Spleen (tissue), 11 donors: Measurements from ENCODE around the gene ST6GALNAC2. TPM values are rescaled to one million over a fixed set of nuclear protein-coding genes. Genes with fewer than 3 reads are reported as not detected.

ENCODE experiments used
- DNase-seq: peaks from one replicate; pipeline ENCODE4 v3.0.0-alpha.2; 2020
- H3K27ac ChIP-seq, 8 donors: fragments of 200-600 bp; sonication (generic) in 7 of 8; 1 replicate in 4 of 8; 2 replicates in 4 of 8; pipeline versions ENCODE4 v1.5.0 to v1.8.0; 2016 to 2021; ENCODE audit warnings: inconsistent platforms in 4 of 8, mild to moderate bottlenecking in 4 of 8, moderate library complexity in 1 of 8
- H3K27me3 ChIP-seq, 7 donors: fragments of 200-600 bp; sonication (generic) in 6 of 7; replicated peaks in 1 of 7; 1 replicate in 4 of 7; 2 replicates in 3 of 7; pipeline versions ENCODE4 v1.5.0 to v1.8.0; 2016 to 2021; ENCODE audit warnings: inconsistent platforms in 3 of 7, mild to moderate bottlenecking in 1 of 7
- H3K36me3 ChIP-seq, 6 donors: fragments of 200-600 bp; sonication (generic) in 5 of 6; 1 replicate in 4 of 6; 2 replicates in 2 of 6; pipeline versions ENCODE4 v1.5.0 to v1.8.0; 2016 to 2021; ENCODE audit warnings: inconsistent platforms in 2 of 6
- H3K4me1 ChIP-seq, 6 donors: fragments of 200-600 bp; sonication (generic) in 5 of 6; 1 replicate in 3 of 6; 2 replicates in 3 of 6; pipeline versions ENCODE4 v1.5.0 to v1.8.0; 2016 to 2021; ENCODE audit warnings: inconsistent platforms in 3 of 6
- H3K4me3 ChIP-seq, 8 donors: fragments of 200-600 bp; sonication (generic) in 7 of 8; 1 replicate in 4 of 8; 2 replicates in 4 of 8; pipeline versions ENCODE4 v1.5.0 to v1.8.0; 2016 to 2021; ENCODE audit warnings: inconsistent platforms in 4 of 8, mild to moderate bottlenecking in 4 of 8, moderate library complexity in 2 of 8
- H3K9me3 ChIP-seq, 8 donors: fragments of 200-600 bp; sonication (generic) in 7 of 8; 1 replicate in 4 of 8; 2 replicates in 4 of 8; pipeline versions ENCODE4 v1.5.0 to v1.8.0; 2016 to 2021; ENCODE audit warnings: inconsistent platforms in 4 of 8
- CTCF ChIP-seq, 11 experiments: fragments of 200-600 bp in 7 of 11; fragments of 450-650 bp in 4 of 11; sonication (generic) in 4 of 11; IDR thresholded peaks in 8 of 11; conservative IDR thresholded peaks in 3 of 11; 1 replicate in 7 of 11; 2 replicates in 4 of 11; pipeline versions ENCODE4 v1.4.0 to v1.8.0; 2016 to 2021; ENCODE audit warnings: antibody characterized with exemption in 11 of 11, inconsistent platforms in 4 of 11, mild to moderate bottlenecking in 1 of 11
- POLR2A ChIP-seq, 3 donors: fragments of 450-650 bp; IDR thresholded peaks; one replicate each; pipeline ENCODE4 v1.5.1; 2017; ENCODE audit warnings: antibody characterized with exemption in 3 of 3, mild to moderate bottlenecking in 1 of 3
- POLR2AphosphoS5 ChIP-seq, 3 donors: sonication (generic); formaldehyde crosslinking; IDR thresholded peaks; one replicate each; pipeline ENCODE4 v1.5.1; 2017; ENCODE audit warnings: antibody characterized with exemption in 3 of 3
- WGBS, 5 donors: extraction: QIAGEN DNeasy Blood & Tissue Kit in 3 of 5; methylation state at CpG; one replicate each; pipeline versions ENCODE4 v1.1.5 to v1.1.7; 2013 to 2018; 5-methylcytosine and 5-hydroxymethylcytosine counted together
- intact Hi-C: fragments of 100-400 bp; cut with DNase I; formaldehyde crosslinking; loops from one replicate; pipeline ENCODE4 v1.15.0; 2023; ENCODE audit warnings: low total_unique reads
- polyA plus RNA-seq, 3 donors: library from polyadenylated mRNA; stranded (reverse); fragments of 200-250 nt; gene quantifications; one replicate each; pipeline ENCODE4 v1.2.1, GENCODE V29; 2013
- small RNA-seq, 4 donors: library from RNA; depleted of rRNA; stranded (forward); fragments of <200 nt; gene quantifications; one replicate each; pipeline ENCODE3, GENCODE V24; 2016
- total RNA-seq, 7 donors: library from RNA; depleted of rRNA in 3 of 7; stranded (reverse); fragments of >200 nt in 3 of 7; fragmentation: NEBNext Ultra II Directional in 4 of 7; extraction: Animal tissue kit (Norgen Biotek cat#: 25700) in 4 of 7; gene quantifications; one replicate each; pipeline versions ENCODE4 v1.1.0 to v1.2.1, GENCODE V29; 2016 to 2021
- donor health status: healthy with polysubstance abuse.
- donor health status: DM: no; HTN: no; CAD: no; lungs with moderate emphysema.
- donor health status: DM: no; HTN: no; CAD: no.
- donor health status: Bipolar disorder and iron deficiency.
- donor health status: healthy.
- donor health status: DM: no; HTN: no; CAD: no.
- donor health status: DM: yes; HTN: yes; CAD: no.

ST6GALNAC2 gene
- total and polyA plus RNA-seq, 10 donors = 1.1 to 15.7 (median 8.7) TPM

DNA sequence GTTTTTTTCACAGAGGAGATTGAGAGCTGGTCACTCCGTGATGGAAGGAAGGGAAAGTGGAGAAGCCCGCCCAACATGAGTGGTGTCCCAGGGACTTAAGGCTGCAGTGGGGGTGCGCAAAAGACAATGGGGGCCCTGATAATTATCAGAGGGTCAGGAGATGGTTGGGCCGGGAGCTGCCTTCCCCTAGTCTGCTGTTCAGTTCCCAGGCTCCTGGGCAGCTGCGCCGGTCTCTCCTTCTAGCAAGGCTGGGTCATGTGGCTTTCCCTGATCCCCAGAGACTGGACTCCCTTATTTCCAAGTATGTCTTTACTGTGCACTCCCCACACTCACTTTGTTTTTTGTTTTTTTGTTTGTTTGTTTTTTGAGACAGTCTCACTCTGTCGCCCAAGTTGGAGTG is 64.4 kb downstream of the ST6GALNAC2 start:
- DNase-seq = no peak
- Histone ChIP-seq H3K27me3 (peaks cover 0 to 12% (median 0%) of the 10 kb centered on the region in 7 donors), H3K36me3 (no peaks in the 10 kb centered on the region), H3K9me3 (no peaks in the 10 kb centered on the region), H3K27ac (no peak overlapping the region), H3K4me1 (peaks cover 13 to 51% (median 29%) of the 10 kb centered on the region in 6 donors), H3K4me3 (no peak overlapping the region)
- no peak for TF ChIP-seq POLR2A (IDR thresholded peaks at IDR 0.05)
- TF ChIP-seq POLR2AphosphoS5 (IDR thresholded peaks at IDR 0.05) = no peak
- TF ChIP-seq CTCF (IDR thresholded peaks at IDR 0.05 in 8 of 11, conservative IDR thresholded peaks at IDR 0.05 in 3 of 11) = no peak
- intact Hi-C loops = loop anchor here (5.0 kb wide), 1 partner anchor 101 kb away; no protein-coding TSS in a partner anchor
- 90 to 98% (median 92%) methylated on average over 7 of the region's 7 CpGs for WGBS, 5 donors

DNA sequence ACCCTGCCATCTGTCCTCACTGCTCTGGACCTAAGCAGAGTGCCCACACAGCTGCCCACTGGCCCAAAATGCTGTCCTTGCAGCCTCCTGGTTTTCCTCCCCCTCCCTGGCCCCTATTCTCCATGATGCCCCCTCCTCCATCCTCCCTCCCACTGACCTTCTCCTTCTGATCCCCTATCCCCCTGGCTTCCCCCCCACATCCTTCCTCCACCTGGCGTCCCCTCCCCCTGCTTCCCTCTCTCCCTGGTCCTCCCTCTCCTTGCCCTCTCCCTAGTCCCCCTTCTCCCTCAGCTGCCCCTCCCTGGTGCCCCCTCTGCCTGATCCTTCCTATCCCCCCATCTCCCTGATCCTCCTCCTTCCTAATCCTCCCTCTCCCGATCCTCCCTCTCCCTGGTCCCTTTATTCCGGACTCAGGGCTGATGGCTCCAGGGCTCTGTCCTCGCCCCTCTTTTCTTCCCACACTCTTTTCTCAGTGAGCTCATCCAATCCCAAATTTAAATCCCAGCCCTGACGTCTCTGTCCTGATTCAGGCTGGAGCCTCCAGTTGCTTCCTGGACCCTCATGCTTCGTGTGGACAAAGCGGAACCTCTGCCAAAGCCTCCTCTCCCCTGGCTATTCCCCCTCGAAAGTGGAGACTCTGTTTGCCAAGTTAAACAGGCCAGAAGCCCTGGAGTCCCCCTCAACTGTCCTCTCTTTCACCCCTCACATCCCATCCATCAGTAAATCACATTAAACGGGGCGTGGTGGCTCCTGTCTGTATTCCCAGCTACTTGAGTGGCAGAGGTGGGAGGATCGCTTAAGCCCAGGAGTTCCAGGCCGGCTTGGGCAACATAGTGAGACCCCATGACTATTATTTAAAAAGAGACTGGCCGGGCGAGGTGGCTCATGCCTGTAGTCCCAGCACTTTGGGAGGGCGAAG is 66.4 kb downstream of the ST6GALNAC2 start:
- Histone ChIP-seq H3K36me3 (no peaks in the 10 kb centered on the region), H3K4me3 (no peak overlapping the region), H3K4me1 (peaks cover 15 to 56% (median 36%) of the 10 kb centered on the region in 6 donors), H3K9me3 (no peaks in the 10 kb centered on the region), H3K27me3 (peaks cover 0 to 12% (median 0%) of the 10 kb centered on the region in 7 donors), H3K27ac (no peak overlapping the region)
- no peak for TF ChIP-seq POLR2A (IDR thresholded peaks at IDR 0.05)
- TF ChIP-seq POLR2AphosphoS5 (IDR thresholded peaks at IDR 0.05) = no peak
- TF ChIP-seq CTCF (IDR thresholded peaks at IDR 0.05 in 8 of 11, conservative IDR thresholded peaks at IDR 0.05 in 3 of 11) = no peak
- no peak for DNase-seq
- 77 to 89% (median 82%) methylated on average over 15 of the region's 15 CpGs for WGBS, 5 donors
- intact Hi-C loops = no loop called here

- H3K36me3 ChIP-seq = no peaks in the 10 kb centered on the region
- 84 to 99% (median 94%) methylated on average over 9 to 11 of the region's 11 CpGs for WGBS, 5 donors
- no peaks in the 10 kb centered on the region for H3K9me3 ChIP-seq
- H3K27me3 ChIP-seq = peaks cover 0 to 4% (median 0%) of the 10 kb centered on the region in 7 donors
- intact Hi-C loops = no loop called here
- H3K4me3 ChIP-seq = no peak overlapping the region
- TF ChIP-seq POLR2AphosphoS5 (IDR thresholded peaks at IDR 0.05) (no peak), POLR2A (IDR thresholded peaks at IDR 0.05) (no peak), CTCF (IDR thresholded peaks at IDR 0.05 in 8 of 11, conservative IDR thresholded peaks at IDR 0.05 in 3 of 11) (no peak)
- no peak for DNase-seq
- H3K4me1 ChIP-seq = peaks cover 15 to 48% (median 26%) of the 10 kb centered on the region in 6 donors
- H3K27ac ChIP-seq = peak overlapping the region in 4 of 8 donors; percentile 83 to 94 (median 86)
Observed at GRCh38 chr17:76517638-76518038, 68.0 kb downstream of the ST6GALNAC2 start.

Small RNA genes within 50 kb of the gene (small RNA-seq; reads per million reads assigned to genes)
- gene AC015802.2 = 0 reads per million in 4 donors
- 0 reads per million in 4 donors for gene SNORD1A
- gene SNORD1B = 718 to 1,326 (median 1,185) reads per million in 4 donors

Other genes with a start within 250 kb of the ST6GALNAC2 start
- 10 to 100 TPM; 32.5 to 54.1 (median 38.3) TPM for gene PRPSAP1, start 231.9 kb downstream of the ST6GALNAC2 start, total RNA-seq
- 10 to 100 TPM; 17.5 to 25.9 (median 17.5) TPM for gene PRPSAP1, start 231.9 kb downstream of the ST6GALNAC2 start, polyA plus RNA-seq
- gene SPHK1, start 201.3 kb downstream of the ST6GALNAC2 start, total RNA-seq = 1 to 10 TPM; 3.7 to 7.2 (median 5.7) TPM
- 10 to 100 TPM in 1 of 3 donors, 1 to 10 TPM in 2; 8.1 to 11.4 (median 9.6) TPM for gene SPHK1, start 201.3 kb downstream of the ST6GALNAC2 start, polyA plus RNA-seq
- 10 to 100 TPM; 24.1 to 55.9 (median 32.5) TPM for gene UBE2O, start 132.7 kb downstream of the ST6GALNAC2 start, total RNA-seq
- 10 to 100 TPM in 1 of 3 donors, 1 to 10 TPM in 2; 7.2 to 14.3 (median 8.5) TPM for gene UBE2O, start 132.7 kb downstream of the ST6GALNAC2 start, polyA plus RNA-seq
- gene AANAT, start 118.3 kb downstream of the ST6GALNAC2 start, total RNA-seq = not detected
- under 1 TPM in 2 of 3 donors, not detected in 1; 0.19 to 0.22 TPM for gene AANAT, start 118.3 kb downstream of the ST6GALNAC2 start, polyA plus RNA-seq
- gene RHBDF2, start 84.4 kb downstream of the ST6GALNAC2 start, total RNA-seq = 100 to 1,000 TPM in 4 of 7 donors, 10 to 100 TPM in 3; 95.1 to 147 (median 114) TPM
- gene RHBDF2, start 84.4 kb downstream of the ST6GALNAC2 start, polyA plus RNA-seq = 10 to 100 TPM; 31.4 to 72.7 (median 53.3) TPM
- 10 to 100 TPM in 3 of 7 donors, 1 to 10 TPM in 4; 5.0 to 21.0 (median 9.9) TPM for gene CYGB, start 48.2 kb downstream of the ST6GALNAC2 start, total RNA-seq
- 1 to 10 TPM; 3.5 to 5.8 (median 5.5) TPM for gene CYGB, start 48.2 kb downstream of the ST6GALNAC2 start, polyA plus RNA-seq
- gene PRCD, start 45.8 kb downstream of the ST6GALNAC2 start, total RNA-seq = 10 to 100 TPM in 2 of 7 donors, 1 to 10 TPM in 5; 3.5 to 18.8 (median 9.2) TPM
- gene PRCD, start 45.8 kb downstream of the ST6GALNAC2 start, polyA plus RNA-seq = 10 to 100 TPM; 28.9 to 54.1 (median 29.6) TPM
- 10 to 100 TPM in 6 of 7 donors, 1 to 10 TPM in 1; 6.1 to 25.3 (median 13.5) TPM for gene ST6GALNAC1, start 57.9 kb upstream of the ST6GALNAC2 start, total RNA-seq
- gene ST6GALNAC1, start 57.9 kb upstream of the ST6GALNAC2 start, polyA plus RNA-seq = 10 to 100 TPM in 1 of 3 donors, 1 to 10 TPM in 2; 2.3 to 13.2 (median 4.8) TPM
- gene MXRA7, start 125.1 kb upstream of the ST6GALNAC2 start, total RNA-seq = 100 to 1,000 TPM in 6 of 7 donors, 10 to 100 TPM in 1; 89.4 to 172 (median 121) TPM
- 10 to 100 TPM; 37.8 to 66.2 (median 48.7) TPM for gene MXRA7, start 125.1 kb upstream of the ST6GALNAC2 start, polyA plus RNA-seq
- 10 to 100 TPM; 21.2 to 54.3 (median 38.6) TPM for gene JMJD6, start 140.7 kb upstream of the ST6GALNAC2 start, total RNA-seq
- gene JMJD6, start 140.7 kb upstream of the ST6GALNAC2 start, polyA plus RNA-seq = 10 to 100 TPM; 21.4 to 37.3 (median 32.7) TPM
- gene METTL23, start 141.0 kb upstream of the ST6GALNAC2 start, total RNA-seq = 10 to 100 TPM; 35.8 to 53.4 (median 49.1) TPM
- 10 to 100 TPM; 54.7 to 72.7 (median 57.0) TPM for gene METTL23, start 141.0 kb upstream of the ST6GALNAC2 start, polyA plus RNA-seq
- 100 to 1,000 TPM; 181 to 239 (median 202) TPM for gene SRSF2, start 151.5 kb upstream of the ST6GALNAC2 start, total RNA-seq
- 100 to 1,000 TPM; 159 to 189 (median 161) TPM for gene SRSF2, start 151.5 kb upstream of the ST6GALNAC2 start, polyA plus RNA-seq
- gene MFSD11, start 152.3 kb upstream of the ST6GALNAC2 start, total RNA-seq = 10 to 100 TPM; 22.8 to 45.4 (median 35.3) TPM
- gene MFSD11, start 152.3 kb upstream of the ST6GALNAC2 start, polyA plus RNA-seq = 10 to 100 TPM in 1 of 3 donors, 1 to 10 TPM in 2; 6.9 to 11.3 (median 7.8) TPM